Measurements from ENCODE around the gene GNRHR. TPM values are rescaled to one million over a fixed set of nuclear protein-coding genes. Genes with fewer than 3 reads are reported as not detected.

The GNRHR gene
- total and polyA plus RNA-seq, 4 donors: 0.15 TPM; not detected in 3

DNA sequence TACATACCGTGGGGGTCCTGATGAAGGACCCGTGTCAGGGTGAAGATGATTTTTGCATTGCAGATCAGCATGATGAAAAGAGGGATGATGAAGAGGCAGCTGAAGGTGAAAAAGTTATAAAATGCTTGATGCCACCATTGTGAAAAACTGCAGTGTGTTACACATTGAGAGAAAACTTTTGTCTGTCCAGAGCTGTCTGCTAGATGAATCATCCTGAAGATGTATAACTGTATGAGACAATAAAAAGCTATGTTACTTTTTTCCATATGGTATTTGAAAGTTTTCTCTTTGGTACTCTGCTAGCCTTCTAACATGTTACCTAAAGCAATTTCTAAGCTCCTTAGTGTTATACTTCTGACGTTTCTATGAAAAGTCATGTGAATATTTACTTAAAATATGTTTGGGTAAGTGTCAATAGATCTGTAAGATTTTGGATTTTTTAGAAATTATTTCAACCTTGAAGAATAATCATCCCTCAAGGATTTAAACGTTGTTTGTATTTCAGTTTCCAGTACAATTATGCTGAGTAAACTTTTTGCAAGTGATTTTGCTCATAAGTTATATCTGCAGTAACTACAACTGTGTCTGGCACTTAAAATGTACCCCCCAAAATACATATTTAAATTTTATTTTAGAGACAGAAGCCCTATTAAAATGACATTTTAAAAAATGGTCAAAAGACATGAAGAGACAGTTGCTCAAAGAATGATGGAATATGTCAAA lies 9.5 kb downstream of the GNRHR start:
- H3K27me3 ChIP-seq (ENCODE audit: control insufficient read depth in 4 of 4, insufficient read depth in 4 of 4, low read length in 3 of 4): no peaks in the 10 kb centered on the region
- H3K9ac ChIP-seq (ENCODE audit: low read depth in 1 of 2, low read length in 2 of 2): no peak overlapping the region
- H3K36me3 ChIP-seq (ENCODE audit: control insufficient read depth in 4 of 4, insufficient read depth in 3 of 4, low read depth in 1 of 4, low read length in 3 of 4): no peaks in the 10 kb centered on the region
- no peak overlapping the region for H3K4me3 ChIP-seq (ENCODE audit: low read depth in 1 of 3, low read length in 3 of 3)
- no peak for DNase-seq (ENCODE audit: low spot score)
- TF ChIP-seq TAF1 (conservative IDR thresholded peaks at IDR 0.05): no peak
- TF ChIP-seq, protein P1, sequence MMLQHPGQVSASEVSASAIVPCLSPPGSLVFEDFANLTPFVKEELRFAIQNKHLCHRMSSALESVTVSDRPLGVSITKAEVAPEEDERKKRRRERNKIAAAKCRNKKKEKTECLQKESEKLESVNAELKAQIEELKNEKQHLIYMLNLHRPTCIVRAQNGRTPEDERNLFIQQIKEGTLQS (IDR thresholded peaks at IDR 0.05): no peak
- H3K27ac ChIP-seq (ENCODE audit: low read depth in 1 of 2, low read length in 2 of 2): no peak overlapping the region
- no peaks in the 10 kb centered on the region for H3K9me3 ChIP-seq (ENCODE audit: control insufficient read depth in 4 of 4, low read length in 3 of 4)
- 75% methylated on average over 4 of the region's 4 CpGs for WGBS
- H3K4me1 ChIP-seq (ENCODE audit: control insufficient read depth in 4 of 4, insufficient read depth in 4 of 4, low read length in 3 of 4): no peaks in the 10 kb centered on the region

DNA sequence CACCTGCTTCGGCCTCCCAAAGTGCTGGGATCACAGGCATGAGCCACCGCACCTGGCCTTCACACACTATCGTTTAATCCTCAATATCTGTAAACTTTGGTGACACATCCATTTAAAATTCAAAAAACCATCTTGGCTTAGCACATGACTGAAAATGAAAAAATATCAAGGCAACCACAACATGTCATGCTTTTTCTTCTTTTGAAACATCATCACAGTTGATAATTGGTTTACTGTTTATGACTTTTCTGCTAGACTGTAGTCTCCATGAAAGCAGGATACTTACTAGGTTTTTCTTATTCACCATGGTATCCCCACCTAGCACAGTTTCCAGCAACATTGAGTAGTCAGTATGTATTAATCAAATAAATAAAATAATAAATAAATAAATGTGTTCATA lies 11.0 kb downstream of the GNRHR start:
- no peaks in the 10 kb centered on the region for H3K36me3 ChIP-seq (ENCODE audit: control insufficient read depth in 4 of 4, insufficient read depth in 3 of 4, low read depth in 1 of 4, low read length in 3 of 4)
- H3K4me1 ChIP-seq (ENCODE audit: control insufficient read depth in 4 of 4, insufficient read depth in 4 of 4, low read length in 3 of 4): no peaks in the 10 kb centered on the region
- H3K27me3 ChIP-seq (ENCODE audit: control insufficient read depth in 4 of 4, insufficient read depth in 4 of 4, low read length in 3 of 4): no peaks in the 10 kb centered on the region
- H3K9me3 ChIP-seq (ENCODE audit: control insufficient read depth in 4 of 4, low read length in 3 of 4): no peaks in the 10 kb centered on the region
- no peak for DNase-seq (ENCODE audit: low spot score)
- no peak overlapping the region for H3K27ac ChIP-seq (ENCODE audit: low read depth in 1 of 2, low read length in 2 of 2)
- TF ChIP-seq JUND (IDR thresholded peaks at IDR 0.05): no peak
- TF ChIP-seq HNF4A (conservative IDR thresholded peaks at IDR 0.05): no peak
- WGBS: 94% methylated on average over 3 of the region's 3 CpGs
- no peak overlapping the region for H3K4me3 ChIP-seq (ENCODE audit: low read depth in 1 of 3, low read length in 3 of 3)
- H3K9ac ChIP-seq (ENCODE audit: low read depth in 1 of 2, low read length in 2 of 2): no peak overlapping the region

DNA sequence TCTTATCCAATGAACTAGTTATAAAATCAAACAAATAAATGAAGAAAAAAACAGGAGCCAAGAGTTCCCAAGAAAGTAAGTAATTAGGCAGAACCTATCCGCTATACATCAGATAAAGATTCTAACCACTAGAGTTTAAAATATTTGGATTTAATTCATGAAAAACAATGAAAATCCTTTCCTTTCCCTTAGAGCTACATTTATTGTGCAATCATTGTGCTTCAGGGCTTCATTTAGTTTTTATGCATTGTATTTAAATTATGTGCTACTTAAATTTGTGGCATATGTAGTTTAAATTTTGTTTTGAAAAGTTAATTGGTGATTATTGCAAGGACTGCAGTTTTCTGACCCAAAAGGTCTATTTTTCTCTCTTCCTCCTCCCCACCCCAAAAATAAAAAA lies 17.9 kb downstream of the GNRHR start:
- H3K9me3 ChIP-seq (ENCODE audit: control insufficient read depth in 4 of 4, low read length in 3 of 4): no peaks in the 10 kb centered on the region
- no peak overlapping the region for H3K27ac ChIP-seq (ENCODE audit: low read depth in 1 of 2, low read length in 2 of 2)
- TF ChIP-seq TAF1 (conservative IDR thresholded peaks at IDR 0.05) (no peak), HNF4G (IDR thresholded peaks at IDR 0.05) (no peak), GABPA (IDR thresholded peaks at IDR 0.05 in 1 of 2, conservative IDR thresholded peaks at IDR 0.05 in 1 of 2) (no peak), HNF4A (conservative IDR thresholded peaks at IDR 0.05) (no peak), RAD21 (IDR thresholded peaks at IDR 0.05) (no peak), SP1 (IDR thresholded peaks at IDR 0.05) (no peak), YY1 (IDR thresholded peaks at IDR 0.05) (no peak), FOXA1 (IDR thresholded peaks at IDR 0.05) (no peak)
- TF ChIP-seq, protein P2, sequence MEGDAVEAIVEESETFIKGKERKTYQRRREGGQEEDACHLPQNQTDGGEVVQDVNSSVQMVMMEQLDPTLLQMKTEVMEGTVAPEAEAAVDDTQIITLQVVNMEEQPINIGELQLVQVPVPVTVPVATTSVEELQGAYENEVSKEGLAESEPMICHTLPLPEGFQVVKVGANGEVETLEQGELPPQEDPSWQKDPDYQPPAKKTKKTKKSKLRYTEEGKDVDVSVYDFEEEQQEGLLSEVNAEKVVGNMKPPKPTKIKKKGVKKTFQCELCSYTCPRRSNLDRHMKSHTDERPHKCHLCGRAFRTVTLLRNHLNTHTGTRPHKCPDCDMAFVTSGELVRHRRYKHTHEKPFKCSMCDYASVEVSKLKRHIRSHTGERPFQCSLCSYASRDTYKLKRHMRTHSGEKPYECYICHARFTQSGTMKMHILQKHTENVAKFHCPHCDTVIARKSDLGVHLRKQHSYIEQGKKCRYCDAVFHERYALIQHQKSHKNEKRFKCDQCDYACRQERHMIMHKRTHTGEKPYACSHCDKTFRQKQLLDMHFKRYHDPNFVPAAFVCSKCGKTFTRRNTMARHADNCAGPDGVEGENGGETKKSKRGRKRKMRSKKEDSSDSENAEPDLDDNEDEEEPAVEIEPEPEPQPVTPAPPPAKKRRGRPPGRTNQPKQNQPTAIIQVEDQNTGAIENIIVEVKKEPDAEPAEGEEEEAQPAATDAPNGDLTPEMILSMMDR (IDR thresholded peaks at IDR 0.05; ENCODE audit: low read depth, low read length, missing input control): no peak
- TF ChIP-seq, protein P3, sequence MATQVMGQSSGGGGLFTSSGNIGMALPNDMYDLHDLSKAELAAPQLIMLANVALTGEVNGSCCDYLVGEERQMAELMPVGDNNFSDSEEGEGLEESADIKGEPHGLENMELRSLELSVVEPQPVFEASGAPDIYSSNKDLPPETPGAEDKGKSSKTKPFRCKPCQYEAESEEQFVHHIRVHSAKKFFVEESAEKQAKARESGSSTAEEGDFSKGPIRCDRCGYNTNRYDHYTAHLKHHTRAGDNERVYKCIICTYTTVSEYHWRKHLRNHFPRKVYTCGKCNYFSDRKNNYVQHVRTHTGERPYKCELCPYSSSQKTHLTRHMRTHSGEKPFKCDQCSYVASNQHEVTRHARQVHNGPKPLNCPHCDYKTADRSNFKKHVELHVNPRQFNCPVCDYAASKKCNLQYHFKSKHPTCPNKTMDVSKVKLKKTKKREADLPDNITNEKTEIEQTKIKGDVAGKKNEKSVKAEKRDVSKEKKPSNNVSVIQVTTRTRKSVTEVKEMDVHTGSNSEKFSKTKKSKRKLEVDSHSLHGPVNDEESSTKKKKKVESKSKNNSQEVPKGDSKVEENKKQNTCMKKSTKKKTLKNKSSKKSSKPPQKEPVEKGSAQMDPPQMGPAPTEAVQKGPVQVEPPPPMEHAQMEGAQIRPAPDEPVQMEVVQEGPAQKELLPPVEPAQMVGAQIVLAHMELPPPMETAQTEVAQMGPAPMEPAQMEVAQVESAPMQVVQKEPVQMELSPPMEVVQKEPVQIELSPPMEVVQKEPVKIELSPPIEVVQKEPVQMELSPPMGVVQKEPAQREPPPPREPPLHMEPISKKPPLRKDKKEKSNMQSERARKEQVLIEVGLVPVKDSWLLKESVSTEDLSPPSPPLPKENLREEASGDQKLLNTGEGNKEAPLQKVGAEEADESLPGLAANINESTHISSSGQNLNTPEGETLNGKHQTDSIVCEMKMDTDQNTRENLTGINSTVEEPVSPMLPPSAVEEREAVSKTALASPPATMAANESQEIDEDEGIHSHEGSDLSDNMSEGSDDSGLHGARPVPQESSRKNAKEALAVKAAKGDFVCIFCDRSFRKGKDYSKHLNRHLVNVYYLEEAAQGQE (IDR thresholded peaks at IDR 0.05): no peak
- TF ChIP-seq, protein P4, sequence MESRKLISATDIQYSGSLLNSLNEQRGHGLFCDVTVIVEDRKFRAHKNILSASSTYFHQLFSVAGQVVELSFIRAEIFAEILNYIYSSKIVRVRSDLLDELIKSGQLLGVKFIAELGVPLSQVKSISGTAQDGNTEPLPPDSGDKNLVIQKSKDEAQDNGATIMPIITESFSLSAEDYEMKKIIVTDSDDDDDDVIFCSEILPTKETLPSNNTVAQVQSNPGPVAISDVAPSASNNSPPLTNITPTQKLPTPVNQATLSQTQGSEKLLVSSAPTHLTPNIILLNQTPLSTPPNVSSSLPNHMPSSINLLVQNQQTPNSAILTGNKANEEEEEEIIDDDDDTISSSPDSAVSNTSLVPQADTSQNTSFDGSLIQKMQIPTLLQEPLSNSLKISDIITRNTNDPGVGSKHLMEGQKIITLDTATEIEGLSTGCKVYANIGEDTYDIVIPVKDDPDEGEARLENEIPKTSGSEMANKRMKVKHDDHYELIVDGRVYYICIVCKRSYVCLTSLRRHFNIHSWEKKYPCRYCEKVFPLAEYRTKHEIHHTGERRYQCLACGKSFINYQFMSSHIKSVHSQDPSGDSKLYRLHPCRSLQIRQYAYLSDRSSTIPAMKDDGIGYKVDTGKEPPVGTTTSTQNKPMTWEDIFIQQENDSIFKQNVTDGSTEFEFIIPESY (IDR thresholded peaks at IDR 0.05): no peak
- WGBS: 98% methylated on average over 1 of the region's 1 CpG
- H3K4me1 ChIP-seq (ENCODE audit: control insufficient read depth in 4 of 4, insufficient read depth in 4 of 4, low read length in 3 of 4): no peaks in the 10 kb centered on the region
- H3K9ac ChIP-seq (ENCODE audit: low read depth in 1 of 2, low read length in 2 of 2): no peak overlapping the region
- peaks cover 0 to 3% (median 0%) of the 10 kb centered on the region in 4 donors for H3K36me3 ChIP-seq (ENCODE audit: control insufficient read depth in 4 of 4, insufficient read depth in 3 of 4, low read depth in 1 of 4, low read length in 3 of 4)
- DNase-seq (ENCODE audit: low spot score): no peak
- H3K27me3 ChIP-seq (ENCODE audit: control insufficient read depth in 4 of 4, insufficient read depth in 4 of 4, low read length in 3 of 4): no peaks in the 10 kb centered on the region
- H3K4me3 ChIP-seq (ENCODE audit: low read depth in 1 of 3, low read length in 3 of 3): no peak overlapping the region

All from liver (tissue), 9 donors.